Gastroesophageal sphincter (tissue), 4 donors: ENCODE results near the gene WDR88. TPM values are rescaled to one million over a fixed set of nuclear protein-coding genes. Genes with fewer than 3 reads are reported as not detected.

Source experiments
- ATAC-seq: fragments of 150-250 bp; one replicate; pipeline ENCODE4 v1.9.1; 2016; ENCODE audit warnings: mild to moderate bottlenecking, moderate library complexity
- H3K27ac ChIP-seq, 4 donors: fragments of 200-600 bp; sonication (generic) in 3 of 4; 1 replicate in 3 of 4; 2 replicates in 1 of 4; pipeline ENCODE4 v1.5.1; 2016 to 2019
- H3K27me3 ChIP-seq: fragments of 200-600 bp; sonication (generic); one replicate; pipeline ENCODE4 v1.5.1; 2019
- H3K36me3 ChIP-seq, 2 donors: fragments of 200-600 bp; sonication (generic); one replicate each; pipeline ENCODE4 v1.5.1; 2019; ENCODE audit warnings: control low read depth in 1 of 2
- H3K4me1 ChIP-seq, 3 donors: fragments of 200-600 bp; sonication (generic); 1 replicate in 2 of 3; 2 replicates in 1 of 3; pipeline ENCODE4 v1.5.1; 2016 to 2019; ENCODE audit warnings: control low read depth in 2 of 3
- H3K4me3 ChIP-seq, 2 donors: fragments of 200-600 bp; sonication (generic); one replicate each; pipeline ENCODE4 v1.5.1; 2019; ENCODE audit warnings: mild to moderate bottlenecking in 1 of 2, moderate library complexity in 1 of 2
- H3K9me3 ChIP-seq, 3 donors: fragments of 200-600 bp; sonication (generic); one replicate each; pipeline ENCODE4 v1.5.1; 2017 to 2019; ENCODE audit warnings: control low read depth in 2 of 3
- CTCF ChIP-seq, 4 experiments: fragments of 200-600 bp in 2 of 4; fragments of 450-650 bp in 2 of 4; sonication (generic) in 1 of 4; IDR thresholded peaks; one replicate each; pipeline ENCODE4 v1.5.1; 2017 to 2019; ENCODE audit warnings: antibody characterized with exemption in 4 of 4, mild to moderate bottlenecking in 2 of 4, moderate library complexity in 2 of 4
- EP300 ChIP-seq: sonication (generic); formaldehyde crosslinking; IDR thresholded peaks from one replicate; pipeline ENCODE4 v1.6.1; 2017; ENCODE audit warnings: antibody characterized with exemption, mild to moderate bottlenecking
- POLR2A ChIP-seq, 2 donors: fragments of 450-650 bp; IDR thresholded peaks; one replicate each; pipeline ENCODE4 v1.6.1; 2017; ENCODE audit warnings: antibody characterized with exemption in 2 of 2, mild to moderate bottlenecking in 2 of 2, moderate library complexity in 1 of 2
- POLR2AphosphoS5 ChIP-seq: sonication (generic); formaldehyde crosslinking; IDR thresholded peaks from one replicate; pipeline ENCODE4 v1.6.1; 2017; ENCODE audit warnings: antibody characterized with exemption
- WGBS, 2 donors: methylation state at CpG; one replicate each; pipeline ENCODE4 v1.1.5; 2018; ENCODE audit warnings: low coverage in 1 of 2; 5-methylcytosine and 5-hydroxymethylcytosine counted together
- total RNA-seq, 4 donors: library from RNA; depleted of rRNA; stranded (reverse); fragments of >200 nt; gene quantifications; one replicate each; pipeline ENCODE4 v1.1.0, GENCODE V29; 2016

Gene WDR88
- total RNA-seq, 4 donors from 2014 or later, result not detected

- H3K27me3 ChIP-seq, result no peaks in the 10 kb centered on the region
- no peak for TF ChIP-seq POLR2A (IDR thresholded peaks at IDR 0.05)
- no peak for TF ChIP-seq CTCF (IDR thresholded peaks at IDR 0.05)
- TF ChIP-seq POLR2AphosphoS5, result no peak
- TF ChIP-seq EP300, result no peak
- peaks cover 0 to 100% of the 10 kb centered on the region in 2 donors for H3K36me3 ChIP-seq
- no peaks in the 10 kb centered on the region for H3K4me1 ChIP-seq
- no peak for ATAC-seq
- H3K9me3 ChIP-seq, result no peaks in the 10 kb centered on the region
- WGBS, 2 donors, result 91 to 98% methylated on average over 4 to 9 of the region's 11 CpGs
- H3K27ac ChIP-seq, result no peak overlapping the region
- no peak overlapping the region for H3K4me3 ChIP-seq
Observed at GRCh38 chr19:33093420-33094210, 38.3 kb upstream of the WDR88 start.

- Histone ChIP-seq H3K36me3 (peaks cover 0 to 98% of the 10 kb centered on the region in 2 donors), H3K9me3 (no peaks in the 10 kb centered on the region), H3K4me1 (no peaks in the 10 kb centered on the region), H3K4me3 (no peak overlapping the region), H3K27ac (no peak overlapping the region), H3K27me3 (no peaks in the 10 kb centered on the region)
- no peak for TF ChIP-seq POLR2AphosphoS5
- TF ChIP-seq EP300, result no peak
- no peak for TF ChIP-seq POLR2A (IDR thresholded peaks at IDR 0.05)
- TF ChIP-seq CTCF (IDR thresholded peaks at IDR 0.05), result no peak
- ATAC-seq, result no peak
- 91 to 94% methylated on average over 3 to 6 of the region's 6 CpGs for WGBS, 2 donors
Observed at GRCh38 chr19:33094436-33095067, 37.4 kb upstream of the WDR88 start.

DNA sequence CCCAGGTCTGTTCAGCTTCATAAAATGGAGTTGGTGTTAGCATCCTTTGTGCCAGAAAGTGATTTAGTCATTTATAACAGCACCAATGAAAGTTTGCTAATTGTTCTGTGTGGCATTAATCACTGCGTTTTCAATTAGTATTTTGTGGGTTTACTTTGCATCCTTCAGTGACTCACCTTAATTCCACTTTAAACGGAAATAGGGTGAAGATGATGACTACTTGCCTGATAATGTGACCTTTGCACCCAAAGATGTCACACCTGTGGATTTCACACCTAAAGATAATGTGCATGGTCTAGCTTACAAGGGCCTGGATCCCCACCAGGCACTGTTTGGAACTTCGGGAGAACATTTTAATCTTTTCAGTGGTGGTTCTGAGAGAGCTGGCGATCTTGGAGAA is 35.9 kb upstream of the WDR88 start:
- H3K36me3 ChIP-seq, result peaks cover 0 to 98% of the 10 kb centered on the region in 2 donors
- no peak overlapping the region for H3K4me3 ChIP-seq
- H3K27ac ChIP-seq, result no peak overlapping the region
- ATAC-seq, result no peak
- WGBS, 2 donors, result 76 to 77% methylated on average over 4 of the region's 4 CpGs
- no peak for TF ChIP-seq EP300
- TF ChIP-seq POLR2AphosphoS5, result no peak
- no peak for TF ChIP-seq POLR2A (IDR thresholded peaks at IDR 0.05)
- no peak for TF ChIP-seq CTCF (IDR thresholded peaks at IDR 0.05)
- no peaks in the 10 kb centered on the region for H3K9me3 ChIP-seq
- no peaks in the 10 kb centered on the region for H3K27me3 ChIP-seq
- no peaks in the 10 kb centered on the region for H3K4me1 ChIP-seq

GRCh38 chr19:33098055-33098534 is 33.8 kb upstream of the WDR88 start:
- WGBS, 2 donors, result 22 to 60% methylated on average over 1 to 3 of the region's 4 CpGs
- Histone ChIP-seq H3K4me3 (no peak overlapping the region), H3K27me3 (no peaks in the 10 kb centered on the region), H3K4me1 (no peaks in the 10 kb centered on the region), H3K36me3 (peaks cover 0 to 98% of the 10 kb centered on the region in 2 donors), H3K9me3 (no peaks in the 10 kb centered on the region), H3K27ac (no peak overlapping the region)
- TF ChIP-seq POLR2AphosphoS5, result no peak
- no peak for TF ChIP-seq CTCF (IDR thresholded peaks at IDR 0.05)
- no peak for TF ChIP-seq POLR2A (IDR thresholded peaks at IDR 0.05)
- TF ChIP-seq EP300, result no peak
- no peak for ATAC-seq
